GM12873 (cell line): ENCODE measurements around the gene NCAM1.

Experiments used
- TF ChIP-seq, protein P1 (sequence below): IDR thresholded peaks from 2 replicates; pipeline ENCODE4 v1.5.1; 2012; ENCODE audit warnings: low read depth, mild to moderate bottlenecking, moderate library complexity, low read length, control low read depth; ENCODE audit not compliant: insufficient read depth; ENCODE audit errors: missing control alignments

Gene NCAM1

GRCh38 chr11:113241636-113242054, 280.4 kb downstream of the NCAM1 start:
- TF ChIP-seq, protein P1, sequence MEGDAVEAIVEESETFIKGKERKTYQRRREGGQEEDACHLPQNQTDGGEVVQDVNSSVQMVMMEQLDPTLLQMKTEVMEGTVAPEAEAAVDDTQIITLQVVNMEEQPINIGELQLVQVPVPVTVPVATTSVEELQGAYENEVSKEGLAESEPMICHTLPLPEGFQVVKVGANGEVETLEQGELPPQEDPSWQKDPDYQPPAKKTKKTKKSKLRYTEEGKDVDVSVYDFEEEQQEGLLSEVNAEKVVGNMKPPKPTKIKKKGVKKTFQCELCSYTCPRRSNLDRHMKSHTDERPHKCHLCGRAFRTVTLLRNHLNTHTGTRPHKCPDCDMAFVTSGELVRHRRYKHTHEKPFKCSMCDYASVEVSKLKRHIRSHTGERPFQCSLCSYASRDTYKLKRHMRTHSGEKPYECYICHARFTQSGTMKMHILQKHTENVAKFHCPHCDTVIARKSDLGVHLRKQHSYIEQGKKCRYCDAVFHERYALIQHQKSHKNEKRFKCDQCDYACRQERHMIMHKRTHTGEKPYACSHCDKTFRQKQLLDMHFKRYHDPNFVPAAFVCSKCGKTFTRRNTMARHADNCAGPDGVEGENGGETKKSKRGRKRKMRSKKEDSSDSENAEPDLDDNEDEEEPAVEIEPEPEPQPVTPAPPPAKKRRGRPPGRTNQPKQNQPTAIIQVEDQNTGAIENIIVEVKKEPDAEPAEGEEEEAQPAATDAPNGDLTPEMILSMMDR = no peak

GRCh38 chr11:113242060-113242459, 280.8 kb downstream of the NCAM1 start:
- TF ChIP-seq, protein P1 = no peak

DNA sequence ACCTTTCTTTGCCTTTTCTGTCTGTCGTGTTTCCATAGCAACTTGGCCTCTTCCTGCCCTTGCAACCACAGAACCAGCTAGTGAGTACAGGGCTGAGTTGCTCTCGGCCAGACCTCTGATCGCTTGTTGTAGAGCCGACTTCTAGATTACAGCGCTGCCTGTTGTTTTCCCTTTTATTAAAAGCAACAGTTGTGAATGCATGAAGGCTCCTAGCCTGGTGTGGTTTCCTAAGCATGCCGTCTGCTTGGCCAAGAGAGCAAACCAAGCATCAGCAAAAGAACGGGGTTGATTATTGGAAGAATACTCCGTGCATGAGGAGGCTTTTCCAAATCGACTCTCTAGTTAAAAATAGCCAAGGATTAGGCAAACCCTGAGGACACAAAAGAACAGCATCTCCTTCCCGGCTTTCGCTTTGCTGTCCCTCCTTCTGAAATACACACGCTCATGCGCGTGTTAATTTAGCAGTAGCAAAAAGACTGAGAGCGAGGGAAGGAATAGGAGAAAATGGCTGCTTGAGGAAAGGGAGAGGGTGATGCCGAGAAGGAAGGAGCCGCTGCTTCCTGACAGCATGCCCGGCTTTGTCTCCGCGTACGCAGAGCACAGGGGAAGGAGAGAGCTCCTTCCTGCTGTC, 281.7 kb downstream of the NCAM1 start:
- TF ChIP-seq, protein P1 = no peak

GRCh38 chr11:113243696-113244095, 282.5 kb downstream of the NCAM1 start:
- TF ChIP-seq, protein P1 = no peak

DNA sequence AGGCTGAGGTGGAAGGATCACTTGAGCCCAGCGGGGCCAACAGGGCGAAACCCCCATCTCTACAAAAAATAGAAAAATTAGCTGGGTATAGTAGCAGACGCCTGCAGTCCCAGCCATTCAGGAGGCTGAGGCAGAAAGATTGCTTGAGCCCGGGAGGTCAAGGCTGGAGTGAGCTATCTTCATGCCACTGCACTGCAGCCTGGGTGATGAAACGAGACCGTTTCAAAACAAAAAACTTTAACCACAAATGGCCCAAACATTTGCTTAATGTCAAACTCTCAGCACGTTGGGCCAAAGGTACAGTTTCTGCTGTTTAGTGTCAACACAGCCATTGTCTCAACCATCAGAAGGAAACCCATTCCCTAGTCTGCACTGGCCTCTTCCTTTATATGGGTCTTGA, 284.0 kb downstream of the NCAM1 start:
- TF ChIP-seq, protein P1 = no peak

DNA sequence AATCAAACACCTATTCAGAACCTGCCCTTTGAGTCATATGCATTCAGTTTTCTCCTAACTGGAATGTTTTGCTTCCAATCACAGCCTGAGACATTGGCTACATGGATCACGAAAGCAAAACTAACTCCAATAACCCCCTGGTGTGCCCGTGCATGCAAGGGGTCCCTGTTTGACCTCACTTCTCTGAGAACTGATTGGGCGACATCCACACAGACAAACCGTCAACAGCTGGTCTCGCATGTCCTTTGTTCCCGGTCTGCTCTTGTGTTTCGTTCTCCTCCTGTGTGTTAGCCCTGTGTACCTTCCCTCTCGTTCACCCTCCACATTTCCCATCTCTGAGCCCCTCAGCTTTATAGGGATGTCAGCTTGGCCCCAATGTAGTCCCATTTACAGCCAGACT, 286.0 kb downstream of the NCAM1 start:
- TF ChIP-seq, protein P1 = no peak

DNA sequence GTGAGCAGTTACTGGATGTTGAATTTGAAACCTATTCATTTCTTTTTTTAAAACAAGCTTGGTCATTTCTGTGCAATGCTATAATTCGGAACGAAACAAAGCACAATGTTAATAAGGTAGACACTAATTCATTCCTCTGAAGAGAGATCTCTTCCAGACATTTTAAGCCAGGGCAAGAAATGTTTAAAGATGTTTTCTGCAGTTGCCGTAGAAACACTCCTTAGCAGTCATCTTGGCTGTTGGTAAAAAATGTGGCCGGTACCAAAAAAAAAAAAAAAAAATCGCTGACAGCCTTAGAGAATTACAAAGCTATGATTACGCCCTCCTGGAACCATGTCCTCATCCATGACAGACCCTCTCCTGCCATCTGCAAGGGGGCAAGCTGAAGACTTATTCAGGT, 286.7 kb downstream of the NCAM1 start:
- TF ChIP-seq, protein P1 = no peak
